Heart left ventricle (tissue), 13 donors: ENCODE measurements around the gene CHRDL2.

ENCODE experiments used
- CTCF ChIP-seq, 12 donors: fragments of 200-600 bp; sonication (generic) in 4 of 12; IDR thresholded peaks; one replicate each; pipeline versions ENCODE4 v1.5.0 to v1.8.0; 2018 to 2022; ENCODE audit warnings: antibody characterized with exemption in 12 of 12, mild to moderate bottlenecking in 5 of 12
- POLR2A ChIP-seq, 2 donors: fragments of 450-650 bp; IDR thresholded peaks; one replicate each; pipeline ENCODE4 v1.6.1; 2017; ENCODE audit warnings: antibody characterized with exemption in 2 of 2, mild to moderate bottlenecking in 2 of 2, moderate library complexity in 2 of 2
- donor health status: ischemic (EF 13 %, LVEDD 7.1; RV severe dilation, severe dysfunction).
- donor health status: DM: no; HTN: yes; CAD: no.
- donor health status: DM: no; HTN: no; CAD: no.
- donor health status: ischemic (EF 25% LVEDD 6.9; RV normal size, moderate dysfunction).
- donor health status: ischemic (EF 25% LVEDD 5.7; RV mildly dilated, moderate dysfunction).
- donor health status: ischemic (EF 35%, LVEDD 5.7; RV mildly dilated, moderate dysfunction).
- donor health status: nonischemic (EF 11% LVEDD 7.7; RV severe dilation, severe dysfunction).
- donor health status: DM: yes; HTN: yes; CAD: no.
- donor health status: PGD.
- donor health status: ischemic (EF 29% LVEDD 5.4; RV normal size, mild dysfunction).
- donor health status: nonischemic (EF 23%, LVEDD 6.1; RV moderate dilation, normal function).

GRCh38 chr11:74721479-74721835 is 9.8 kb downstream of the CHRDL2 start:
- TF ChIP-seq POLR2A (IDR thresholded peaks at IDR 0.05) = no peak
- no peak for TF ChIP-seq CTCF (IDR thresholded peaks at IDR 0.05)
